Posterior vena cava (tissue), 2 donors: ENCODE data around the gene CEMIP. TPM values are rescaled to one million over a fixed set of nuclear protein-coding genes. Genes with fewer than 3 reads are reported as not detected.
"Not testable (repeated sequence)": the region's sequence is repeated elsewhere in the genome, so short reads cannot be mapped to it uniquely, and the experiment has no call there.

Experiments used
- DNase-seq: peaks from one replicate; pipeline ENCODE4 v3.0.0-alpha.2; 2020; ENCODE audit warnings: low spot score
- intact Hi-C, 2 donors: fragments of 100-400 bp; cut with DNase I; formaldehyde crosslinking; loops; one replicate each; pipeline versions ENCODE4 v1.14.1 to v1.14.2; 2022 to 2023
- total RNA-seq, 2 donors: library from RNA; stranded (reverse); fragmentation: NEBNext Ultra II Directional; extraction: Animal tissue kit (Norgen Biotek cat#: 25700); gene quantifications; one replicate each; pipeline ENCODE4 v1.2.1, GENCODE V29; 2021
- donor health status: DM: yes; HTN: yes; CAD: no.
- donor health status: DM: yes; HTN: yes; CAD: no.

The CEMIP gene
- total RNA-seq, 2 donors from 2014 or later = 0.14 to 0.62 TPM

- intact Hi-C loops = no loop called here
- DNase-seq = no peak
Observed at GRCh38 chr15:80755885-80756284, 23.3 kb upstream of the CEMIP start.

DNA sequence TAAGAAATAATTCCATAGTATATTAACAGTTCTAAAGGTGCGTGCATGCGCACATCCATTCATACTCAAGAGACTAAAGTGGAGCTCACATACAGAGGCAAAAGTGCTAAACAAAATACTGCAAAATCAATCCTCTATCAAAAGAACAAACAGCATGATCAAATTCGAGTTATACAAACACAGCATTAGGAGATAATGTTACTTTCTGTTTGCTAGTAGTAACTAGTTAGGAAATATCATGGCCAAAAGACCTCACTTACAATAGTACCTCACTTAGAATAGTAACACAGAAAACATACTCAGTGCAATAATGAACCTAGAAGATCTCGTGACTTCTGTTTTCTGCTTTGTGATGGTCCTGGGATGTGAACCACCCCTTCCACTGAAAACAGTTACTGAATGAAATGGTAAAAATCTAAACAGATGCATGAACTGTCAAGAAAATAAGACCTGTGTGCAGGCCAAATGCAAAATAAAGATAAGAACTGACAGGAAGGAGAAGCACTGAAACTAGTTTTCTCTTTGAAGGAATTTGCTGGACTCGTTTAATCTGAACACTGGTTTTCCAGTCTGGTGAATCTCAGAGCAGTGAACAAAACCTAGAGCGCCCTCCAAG lies 20.9 kb upstream of the CEMIP start:
- intact Hi-C loops = no loop called here
- DNase-seq = no peak

DNA sequence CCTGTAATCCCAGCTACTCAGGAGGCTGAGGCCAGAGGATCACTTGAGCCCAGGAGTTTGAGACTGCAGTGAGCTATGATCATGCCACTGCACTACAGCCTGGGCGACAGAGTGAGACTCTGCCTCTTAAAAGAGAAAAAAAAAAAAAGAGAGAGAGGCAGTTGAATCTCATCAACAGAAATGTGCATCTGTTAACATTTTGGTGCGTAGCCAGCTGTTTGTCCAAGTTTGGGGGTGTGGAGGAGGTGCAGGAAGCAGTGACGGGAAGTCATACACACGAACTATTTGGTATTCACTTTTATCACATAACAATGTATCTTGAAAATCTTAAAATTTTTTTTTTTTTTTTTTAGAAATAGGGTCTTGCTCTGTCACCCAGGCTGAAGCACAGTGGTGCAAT lies 18.2 kb upstream of the CEMIP start:
- intact Hi-C loops = no loop called here
- no peak for DNase-seq

GRCh38 chr15:80761754-80762153 lies 17.4 kb upstream of the CEMIP start:
- intact Hi-C loops = no loop called here
- no peak for DNase-seq

DNA sequence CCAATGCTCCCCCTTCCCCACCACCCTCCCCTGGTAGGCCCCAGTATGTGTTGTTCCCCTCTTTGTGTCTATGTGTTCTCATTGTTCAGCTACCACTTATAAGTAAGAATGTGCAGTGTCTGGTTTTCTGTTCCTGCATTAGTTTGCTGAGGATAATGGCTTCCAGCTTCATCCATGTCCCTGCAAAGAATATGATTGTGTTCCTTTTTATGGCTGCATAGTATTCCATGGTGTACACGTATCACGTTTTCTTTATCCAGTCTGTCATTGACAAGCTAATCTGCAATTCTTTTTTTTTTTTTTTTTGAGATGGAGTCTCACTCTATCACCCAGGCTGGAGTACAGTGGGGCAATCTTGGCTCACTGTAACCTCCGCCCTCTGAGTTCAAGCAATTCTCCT lies 15.9 kb upstream of the CEMIP start:
- intact Hi-C loops, DNase-seq: not testable (repeated sequence)

- DNase-seq = no peak
- intact Hi-C loops = no loop called here
Observed at GRCh38 chr15:80764535-80764934, 14.6 kb upstream of the CEMIP start.

GRCh38 chr15:80766275-80766674 lies 12.9 kb upstream of the CEMIP start:
- intact Hi-C loops = no loop called here

DNA sequence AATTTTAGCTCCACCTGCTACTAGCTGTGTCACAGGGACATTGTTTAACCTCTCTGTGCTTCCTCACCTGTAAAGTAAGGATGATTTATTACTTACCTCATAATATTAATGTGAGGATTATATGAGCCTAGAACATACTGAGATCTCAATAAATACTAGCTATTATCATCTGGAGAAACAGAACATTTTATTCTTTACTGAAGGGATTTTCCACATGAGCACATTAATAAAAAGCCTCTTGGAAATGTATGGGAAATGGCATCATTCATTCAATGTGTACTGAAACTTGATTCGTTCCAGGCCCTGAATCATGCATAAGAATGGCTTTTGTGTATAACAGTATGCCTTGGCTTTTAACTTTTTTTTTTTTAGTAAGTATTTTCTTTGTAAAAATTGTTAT lies 11.0 kb upstream of the CEMIP start:
- intact Hi-C loops = no loop called here
- no peak for DNase-seq

More at GRCh38 chr15:80766275-80766674, 12.9 kb upstream of the CEMIP start:
- no peak for DNase-seq

- no peak for DNase-seq
- intact Hi-C loops = no loop called here
Observed at GRCh38 chr15:80769153-80769828, 9.9 kb upstream of the CEMIP start.

- intact Hi-C loops = loop anchor here (10.0 kb wide), 4 partner anchors 55 to 315 kb away; no protein-coding TSS in a partner anchor
- no peak for DNase-seq
Observed at GRCh38 chr15:80769829-80770705, 9.1 kb upstream of the CEMIP start.

- DNase-seq = no peak
- intact Hi-C loops = loop anchor here (10.0 kb wide), 4 partner anchors 58 to 318 kb away; no protein-coding TSS in a partner anchor
Observed at GRCh38 chr15:80773122-80773551, 6.0 kb upstream of the CEMIP start.

- intact Hi-C loops = loop anchor here (10.0 kb wide), 4 partner anchors 59 to 319 kb away; no protein-coding TSS in a partner anchor
- no peak for DNase-seq
Observed at GRCh38 chr15:80773792-80774352, 5.3 kb upstream of the CEMIP start.

DNA sequence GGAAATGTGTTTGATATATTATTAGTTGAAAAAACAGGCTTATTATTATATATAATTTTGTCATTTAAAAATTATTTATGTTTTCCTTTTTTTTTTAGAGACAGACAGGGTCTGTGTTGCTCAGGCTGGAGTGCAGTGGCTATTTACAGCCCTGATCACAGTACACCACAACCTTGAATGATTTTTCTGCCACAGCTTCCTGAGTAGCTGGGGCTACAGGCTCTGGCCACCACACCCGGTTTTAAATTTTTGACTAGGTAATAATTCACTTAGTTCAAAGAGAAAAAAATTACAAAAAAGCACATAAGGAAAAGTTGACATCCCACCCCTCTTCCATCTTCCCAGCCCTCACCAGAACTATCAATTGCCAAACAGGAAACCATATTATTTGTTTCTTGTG lies 4.7 kb upstream of the CEMIP start:
- intact Hi-C loops = loop anchor here (10.0 kb wide), 4 partner anchors 60 to 320 kb away; no protein-coding TSS in a partner anchor

DNA sequence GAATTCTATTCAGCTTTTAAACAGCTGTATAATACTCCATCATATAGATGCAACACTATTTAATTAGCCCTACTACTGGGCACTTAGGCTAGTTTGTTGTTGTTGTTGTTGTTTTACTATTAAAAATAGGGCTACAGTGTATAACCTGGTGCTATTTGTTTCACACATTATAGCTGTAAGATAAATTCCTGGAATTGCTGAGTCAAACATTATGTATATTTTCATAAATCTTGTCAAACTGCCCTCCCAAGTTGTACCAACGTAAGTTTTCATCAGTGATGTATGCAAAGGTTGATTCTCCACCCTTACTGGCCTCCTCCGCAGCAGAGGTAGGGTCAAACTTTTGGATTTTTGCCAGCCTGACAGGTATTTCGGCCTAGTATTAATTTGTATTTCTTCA lies 3.8 kb upstream of the CEMIP start:
- no peak for DNase-seq
- intact Hi-C loops = loop anchor here (5.0 to 10.0 kb wide), 6 partner anchors 61 to 321 kb away; no protein-coding TSS in a partner anchor

More for the DNA sequence above, 4.7 kb upstream of the CEMIP start:
- no peak for DNase-seq

GRCh38 chr15:80776420-80777045 lies 2.6 kb upstream of the CEMIP start:
- peak; percentile 82 for DNase-seq
- intact Hi-C loops = loop anchor here (5.0 to 10.0 kb wide), 6 partner anchors 62 to 322 kb away; no protein-coding TSS in a partner anchor

DNA sequence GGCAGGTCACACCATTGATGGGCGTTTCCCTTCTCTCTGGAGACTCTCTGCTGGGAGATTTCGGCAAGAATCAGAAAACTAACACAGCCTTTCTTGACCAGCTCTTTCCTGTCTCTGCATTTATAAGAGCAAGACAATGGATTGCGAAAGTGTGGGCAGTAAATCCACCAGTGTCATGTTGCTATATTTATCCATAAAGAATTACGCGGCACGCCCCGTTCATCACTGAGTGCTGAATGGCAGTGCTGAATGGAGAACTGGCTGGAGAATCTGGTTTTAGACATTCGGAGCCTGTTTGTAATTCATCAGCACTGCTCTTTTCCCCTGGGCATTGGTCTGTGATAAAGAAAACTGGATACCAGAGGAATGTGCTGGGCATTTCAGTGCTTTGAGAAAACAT lies 2.0 kb upstream of the CEMIP start:
- DNase-seq = peak; percentile 81
- intact Hi-C loops = loop anchor here (5.0 to 10.0 kb wide), 6 partner anchors 62 to 322 kb away; no protein-coding TSS in a partner anchor

- DNase-seq = no peak
- intact Hi-C loops = loop anchor here (2.0 to 10.0 kb wide), 7 partner anchors 63 to 323 kb away; no protein-coding TSS in a partner anchor
Observed at GRCh38 chr15:80777826-80778620, 1.1 kb upstream of the CEMIP start.

- intact Hi-C loops = loop anchor here (2.0 to 10.0 kb wide), 7 partner anchors 64 to 324 kb away; no protein-coding TSS in a partner anchor
- DNase-seq = no peak
Observed at GRCh38 chr15:80778621-80778963, 578 bp upstream of the CEMIP start.
